ENCODE data around the gene GPAT3. TPM values are rescaled to one million over a fixed set of nuclear protein-coding genes. Genes with fewer than 3 reads are reported as not detected.

The GPAT3 gene
- total and polyA plus RNA-seq, 2 of the 8 experiments (the other 6 are each of a cell fraction or from before 2014, with no cell fraction given): 0.23 to 2.0 TPM

DNA sequence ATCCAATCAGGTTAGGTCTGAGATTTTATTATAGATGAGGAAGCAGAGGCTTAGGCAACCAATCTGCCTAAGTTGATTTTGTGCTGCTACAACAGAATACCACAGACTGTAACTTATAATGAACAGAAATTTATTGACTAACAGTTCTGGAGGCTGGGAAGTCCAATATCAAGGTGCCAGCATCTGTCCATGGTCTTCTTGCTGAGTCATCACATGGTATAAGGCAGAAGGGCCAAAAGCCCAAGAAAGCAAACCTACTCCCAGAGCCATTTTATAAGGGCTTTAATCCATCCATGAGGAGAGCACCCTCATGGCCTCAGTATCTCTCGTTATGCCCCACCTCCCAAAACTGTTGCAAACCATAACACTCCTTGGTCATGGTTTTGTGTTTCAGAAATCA, 55.8 kb downstream of the GPAT3 start:
- Histone ChIP-seq H2BK120ac (replicated peaks; ENCODE audit: low read depth, low read length) (no peak overlapping the region), H3K4me1 (replicated peaks in 1 of 4; ENCODE audit: control insufficient read depth in 3 of 4, insufficient read depth in 4 of 4, low read length in 3 of 4) (no peaks in the 10 kb centered on the region), H4K8ac (ENCODE audit: extremely low read depth, insufficient read depth, low read length) (no peak overlapping the region), H3K9me3 (ENCODE audit: insufficient read depth in 2 of 2, low read depth in 1 of 2, low read length in 1 of 2) (no peaks in the 10 kb centered on the region), H3K4me3 (ENCODE audit: extremely low read depth in 1 of 4, insufficient read depth in 2 of 4, low read depth in 3 of 4, low read length in 4 of 4) (no peak overlapping the region), H3K27me3 (replicated peaks in 1 of 4; ENCODE audit: control insufficient read depth in 3 of 4, extremely low read depth in 1 of 4, insufficient read depth in 3 of 4, low read length in 3 of 4) (no peaks in the 10 kb centered on the region), H2BK15ac (ENCODE audit: low read length) (no peak overlapping the region), H3K79me2 (ENCODE audit: control insufficient read depth in 1 of 2, insufficient read depth in 2 of 2, low read length in 2 of 2) (no peaks in the 10 kb centered on the region), H3K36me3 (ENCODE audit: control insufficient read depth in 2 of 4, insufficient read depth in 4 of 4, low read length in 3 of 4) (no peaks in the 10 kb centered on the region), H3K14ac (ENCODE audit: insufficient read length) (no peak overlapping the region), H4K5ac (ENCODE audit: insufficient read length, low read depth, low read length) (no peak overlapping the region), H3K23ac (ENCODE audit: insufficient read length) (no peak overlapping the region), H4K91ac (replicated peaks; ENCODE audit: insufficient read length, low read length) (no peak overlapping the region), H3K18ac (ENCODE audit: extremely low read depth, low read length) (no peak overlapping the region), H3K23me2 (ENCODE audit: low read depth, low read length) (no peaks in the 10 kb centered on the region), H3K9ac (replicated peaks in 1 of 4; ENCODE audit: extremely low read depth in 1 of 4, low read depth in 3 of 4, low read length in 3 of 4) (no peak overlapping the region), H3K4ac (replicated peaks; ENCODE audit: insufficient read length, low read depth, low read length) (no peak overlapping the region), H2BK20ac (ENCODE audit: low read length) (no peak overlapping the region), H4K20me1 (replicated peaks in 1 of 2; ENCODE audit: control insufficient read depth in 1 of 2, insufficient read depth in 2 of 2, low read length in 2 of 2) (no peaks in the 10 kb centered on the region), H3K4me2 (ENCODE audit: insufficient read depth in 1 of 2, low read depth in 2 of 2, low read length in 2 of 2) (no peak overlapping the region), H3K79me1 (ENCODE audit: low read depth, low read length) (no peaks in the 10 kb centered on the region), H3K27ac (ENCODE audit: low read depth, low read length) (no peak overlapping the region), H2AK5ac (ENCODE audit: low read depth, low read length) (no peak overlapping the region), H2BK5ac (ENCODE audit: low read depth, low read length) (no peak overlapping the region), H3K56ac (replicated peaks; ENCODE audit: insufficient read length, low read depth, low read length) (no peak overlapping the region), H2AFZ (ENCODE audit: low read length) (no peak overlapping the region), H2BK12ac (ENCODE audit: low read depth, low read length) (no peak overlapping the region)
- ChIA-PET CTCF (ENCODE audit: partially characterized antibody) (no interaction called here), POLR2A (ENCODE audit: partially characterized antibody) (interaction anchor here (1.0 kb wide), 1 partner anchor 9 kb away, joined by 3 read pairs; no protein-coding TSS in a partner anchor)
- no peak for TF ChIP-seq YY1 (IDR thresholded peaks at IDR 0.05; ENCODE audit: low read depth, low read length)
- no peak for TF ChIP-seq CTBP2 (IDR thresholded peaks at IDR 0.05; ENCODE audit: borderline replicate concordance, insufficient read depth, insufficient read length, low read length)
- TF ChIP-seq JUND (IDR thresholded peaks at IDR 0.05; ENCODE audit: low read length): no peak
- no peak for TF ChIP-seq USF2 (IDR thresholded peaks at IDR 0.05; ENCODE audit: low read length)
- TF ChIP-seq FOSL1 (IDR thresholded peaks at IDR 0.05; ENCODE audit: insufficient read depth, low read depth, low read length): no peak
- TF ChIP-seq POLR2A (IDR thresholded peaks at IDR 0.05; ENCODE audit: control extremely low read depth in 1 of 2, low read depth in 2 of 2, low read length in 2 of 2): no peak
- TF ChIP-seq BRCA1 (IDR thresholded peaks at IDR 0.05; ENCODE audit: low read depth, low read length): no peak
- no peak for TF ChIP-seq BCL11A (IDR thresholded peaks at IDR 0.05; ENCODE audit: low read depth in 2 of 2, low read length in 2 of 2)
- no peak for TF ChIP-seq CBX5 (IDR thresholded peaks at IDR 0.05; ENCODE audit: low read depth, low read length)
- TF ChIP-seq TCF12 (IDR thresholded peaks at IDR 0.05; ENCODE audit: low read depth, low read length): no peak
- TF ChIP-seq ATF3 (IDR thresholded peaks at IDR 0.05; ENCODE audit: insufficient read depth, low read depth, low read length): no peak
- TF ChIP-seq HDAC6 (IDR thresholded peaks at IDR 0.05; ENCODE audit: low read depth, low read length): no peak
- no peak for TF ChIP-seq CEBPB (IDR thresholded peaks at IDR 0.05; ENCODE audit: low read depth, low read length)
- TF ChIP-seq CREB1 (IDR thresholded peaks at IDR 0.05): no peak
- DNase-seq (ENCODE audit: low read depth in 1 of 2, low spot score in 2 of 2) (no peak), FAIRE-seq (no peak)
- WGBS, 2 experiments (ENCODE audit: extremely low coverage in 1 of 2, insufficient coverage in 1 of 2, insufficient read length in 1 of 2, insufficient replicate concordance in 2 of 2, low coverage in 1 of 2, low lambda C conversion rate in 2 of 2, missing lambda C conversion rate in 1 of 2): 100% methylated on average over 1 of the region's 1 CpG; no CpG with 5 or more reads in 1 of the 2 experiments

Measured in H1 (cell line).